ENCODE measurements around the gene ARL14EPL.
"Not testable (repeated sequence)": the region's sequence is repeated elsewhere in the genome, so short reads cannot be mapped to it uniquely, and the experiment has no call there.

The ARL14EPL gene

DNA sequence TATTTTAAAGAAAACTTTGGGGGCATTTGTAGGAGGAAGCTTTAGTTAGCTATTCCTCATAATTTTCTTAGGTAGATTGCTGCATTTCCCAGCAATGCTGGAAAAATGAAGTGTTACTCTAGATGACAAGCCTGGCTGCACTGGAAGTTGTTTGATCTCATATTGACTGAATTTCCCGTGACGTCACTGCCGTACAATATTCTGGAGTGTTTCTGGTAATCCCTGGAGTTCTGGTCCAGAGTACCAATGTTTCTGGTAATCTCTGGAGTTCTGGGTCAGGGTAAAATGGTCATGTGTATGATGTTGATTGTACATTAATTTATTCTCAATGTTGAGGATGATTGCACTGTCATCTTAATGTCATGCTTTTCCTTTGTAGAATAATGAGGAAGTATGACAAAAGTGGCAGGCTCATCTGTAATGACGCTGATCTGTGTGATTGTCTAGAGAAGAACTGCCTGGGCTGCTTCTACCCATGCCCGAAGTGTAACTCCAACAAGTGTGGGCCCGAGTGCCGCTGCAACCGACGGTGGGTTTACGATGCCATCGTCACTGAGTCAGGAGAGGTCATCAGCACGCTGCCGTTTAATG lies 26.2 kb downstream of the ARL14EPL start:
- no peak for DNase-seq

DNA sequence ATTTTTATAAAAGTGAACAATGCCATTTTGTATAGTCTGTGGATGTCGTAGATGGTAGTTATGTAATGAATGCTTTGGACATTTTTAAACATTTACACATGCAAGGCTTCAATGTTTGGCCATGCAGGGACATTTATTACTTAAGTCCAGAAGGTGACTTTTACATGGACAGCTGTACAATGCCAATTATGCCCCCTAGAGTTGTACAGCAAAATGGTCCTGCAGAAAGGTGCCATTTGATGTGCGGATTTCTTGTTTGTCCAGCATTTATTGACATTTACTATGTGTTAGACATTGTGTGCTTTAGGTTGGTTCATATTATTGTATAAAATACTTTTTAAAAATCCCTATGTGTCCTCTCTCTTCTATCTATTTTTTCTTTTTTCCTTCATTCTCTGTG lies 30.1 kb downstream of the ARL14EPL start:
- no peak for DNase-seq

DNA sequence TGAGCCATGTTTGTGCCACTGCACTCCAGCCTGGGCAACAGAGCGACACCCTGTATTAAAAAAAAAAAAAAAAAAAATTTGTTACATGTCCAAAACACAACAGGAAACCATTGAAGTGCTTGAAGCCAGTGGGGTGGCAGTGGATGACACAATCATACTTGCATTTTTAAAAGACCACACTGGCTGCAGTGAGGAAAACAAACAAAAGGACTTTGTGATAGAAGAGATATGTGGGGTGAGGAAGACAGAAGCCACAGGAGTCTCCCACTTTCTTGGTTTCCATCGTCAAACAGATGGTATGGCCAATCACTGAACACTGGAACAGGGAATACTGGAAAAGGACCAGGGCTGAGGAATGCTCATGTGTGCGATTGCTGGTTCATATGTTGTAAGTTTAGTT lies 31.7 kb downstream of the ARL14EPL start:
- DNase-seq: no peak

DNA sequence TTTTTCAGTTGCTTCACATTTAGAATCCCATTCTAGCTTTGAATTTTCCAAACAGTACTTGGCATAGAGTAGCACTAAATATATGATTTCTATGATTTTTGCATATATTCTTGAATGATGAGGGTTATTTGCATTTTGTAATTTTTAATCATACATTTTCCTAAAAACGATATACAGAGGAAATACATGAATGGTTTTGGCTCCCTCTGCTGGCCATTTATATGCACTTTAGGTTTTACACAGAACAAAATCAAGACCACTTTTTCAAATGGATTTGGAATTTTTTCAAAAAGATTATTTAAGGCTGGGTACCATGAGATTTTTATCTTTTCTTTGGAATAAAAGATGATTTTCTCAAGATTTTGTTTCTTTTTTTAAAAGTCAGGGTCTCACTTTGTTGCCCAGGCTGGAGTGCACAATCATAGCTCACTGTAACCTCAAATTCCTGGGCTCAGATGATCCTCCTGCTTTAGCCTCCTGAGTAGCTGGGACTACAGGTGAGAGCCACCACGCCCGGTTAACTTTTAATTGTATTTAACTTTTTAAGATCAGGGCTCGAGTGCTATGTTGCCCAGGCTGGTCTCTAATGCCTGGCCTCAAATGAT lies 35.9 kb downstream of the ARL14EPL start:
- DNase-seq: peak; percentile 21

DNA sequence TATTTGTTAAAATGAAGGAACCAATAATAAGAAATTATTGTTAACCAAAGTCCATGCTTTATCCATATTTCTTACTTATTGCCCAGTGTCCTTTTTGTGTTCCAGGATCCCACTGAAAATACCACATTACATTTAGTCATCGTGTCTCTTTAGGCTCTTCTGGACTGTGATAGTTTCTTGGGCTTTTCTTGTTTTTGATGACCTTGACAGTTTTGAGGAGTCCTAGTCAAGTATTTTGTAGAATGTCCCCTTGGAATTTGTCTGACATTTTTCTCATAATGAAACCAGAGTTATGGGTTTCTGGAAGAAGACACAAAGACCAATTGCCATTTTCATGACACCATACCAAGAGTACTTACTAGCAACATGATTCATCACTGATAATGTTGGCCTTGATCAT lies 38.9 kb downstream of the ARL14EPL start:
- DNase-seq: no peak

DNA sequence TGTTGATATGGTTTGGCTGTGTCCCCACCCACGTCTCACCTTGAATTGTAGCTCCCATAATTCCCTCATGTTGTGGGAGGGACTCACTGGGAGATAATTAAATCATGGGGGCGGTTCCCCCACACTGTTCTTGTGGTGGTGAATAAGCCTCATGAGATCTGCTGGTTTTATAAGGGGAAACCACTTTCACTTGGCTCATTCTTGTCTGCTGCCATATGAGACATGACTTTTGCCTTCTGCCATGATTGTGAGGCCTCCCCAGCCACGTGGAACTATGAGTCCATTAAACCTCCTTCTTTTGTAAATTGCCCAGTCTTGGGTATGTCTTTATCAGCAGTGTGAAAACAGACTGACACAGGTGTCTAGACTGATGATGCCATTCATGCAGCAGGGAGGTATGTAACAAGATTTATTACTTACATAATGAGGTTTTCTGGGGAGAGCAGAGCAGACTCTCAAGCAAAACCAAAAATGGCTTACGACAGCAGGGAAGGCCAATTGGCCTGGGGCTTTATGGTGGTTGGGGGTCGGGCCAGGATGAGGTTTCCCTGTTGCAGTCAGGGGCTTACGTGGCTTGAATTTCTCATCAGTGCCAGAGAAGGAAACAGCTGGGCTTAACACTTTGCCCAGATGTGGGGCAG lies 43.0 kb downstream of the ARL14EPL start:
- no peak for DNase-seq

DNA sequence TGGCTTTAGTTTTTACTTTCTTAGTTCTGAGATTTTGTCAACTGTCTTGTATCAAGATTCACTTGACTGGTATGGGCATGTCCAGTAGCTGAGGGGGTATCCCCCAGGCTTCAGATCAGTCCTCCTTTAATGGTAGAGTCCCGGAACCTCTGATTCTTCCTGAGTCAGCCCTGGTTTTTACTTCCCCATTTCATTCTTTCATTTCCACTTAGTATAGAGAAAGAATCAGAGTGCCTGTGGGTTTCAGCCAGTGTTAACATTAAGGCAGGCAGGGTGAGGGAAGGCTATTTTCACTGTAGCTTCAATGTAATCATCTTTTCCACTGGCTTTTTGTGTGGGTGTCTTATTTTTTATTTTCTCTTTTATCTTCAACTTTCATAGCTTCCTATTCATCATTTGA lies 44.2 kb downstream of the ARL14EPL start:
- DNase-seq: no peak

DNA sequence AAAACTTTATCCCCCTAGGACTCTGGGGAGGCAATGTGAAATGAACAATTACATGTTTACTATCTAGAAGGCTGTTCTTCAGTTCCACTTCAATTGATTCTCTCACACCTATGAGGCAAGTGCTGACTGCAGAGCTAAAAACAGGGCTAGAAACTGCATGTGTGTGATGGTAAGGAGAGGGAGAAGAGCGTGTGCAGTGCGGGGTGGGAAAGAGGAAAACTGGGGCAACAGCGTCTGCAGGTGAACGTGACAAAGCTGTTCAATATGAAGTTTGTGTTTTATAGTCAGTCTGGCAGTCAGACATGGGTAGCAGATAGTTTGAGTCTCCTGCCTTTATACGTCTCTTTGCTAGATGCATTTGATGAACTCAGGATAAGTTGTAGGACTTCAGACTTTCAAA lies 45.9 kb downstream of the ARL14EPL start:
- no peak for DNase-seq

DNA sequence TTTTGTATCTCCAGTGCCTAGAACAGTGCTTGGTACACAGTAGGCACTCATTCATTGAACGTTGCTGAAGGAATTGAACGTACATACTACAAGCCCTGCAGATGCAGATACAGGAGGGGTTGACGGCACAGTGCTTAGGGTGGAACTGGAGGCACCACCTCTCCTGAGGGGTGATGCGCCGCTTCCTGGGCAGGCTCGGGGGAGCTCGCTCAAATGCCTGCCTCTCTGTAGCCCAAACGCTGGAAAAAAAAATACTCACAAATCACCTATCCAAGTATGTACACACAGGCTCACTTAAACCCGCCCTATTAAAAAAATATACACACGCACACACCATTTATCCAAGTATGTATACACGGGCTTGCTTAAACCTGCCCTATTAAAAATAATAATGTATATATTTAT lies 52.0 kb downstream of the ARL14EPL start:
- no peak for DNase-seq

DNA sequence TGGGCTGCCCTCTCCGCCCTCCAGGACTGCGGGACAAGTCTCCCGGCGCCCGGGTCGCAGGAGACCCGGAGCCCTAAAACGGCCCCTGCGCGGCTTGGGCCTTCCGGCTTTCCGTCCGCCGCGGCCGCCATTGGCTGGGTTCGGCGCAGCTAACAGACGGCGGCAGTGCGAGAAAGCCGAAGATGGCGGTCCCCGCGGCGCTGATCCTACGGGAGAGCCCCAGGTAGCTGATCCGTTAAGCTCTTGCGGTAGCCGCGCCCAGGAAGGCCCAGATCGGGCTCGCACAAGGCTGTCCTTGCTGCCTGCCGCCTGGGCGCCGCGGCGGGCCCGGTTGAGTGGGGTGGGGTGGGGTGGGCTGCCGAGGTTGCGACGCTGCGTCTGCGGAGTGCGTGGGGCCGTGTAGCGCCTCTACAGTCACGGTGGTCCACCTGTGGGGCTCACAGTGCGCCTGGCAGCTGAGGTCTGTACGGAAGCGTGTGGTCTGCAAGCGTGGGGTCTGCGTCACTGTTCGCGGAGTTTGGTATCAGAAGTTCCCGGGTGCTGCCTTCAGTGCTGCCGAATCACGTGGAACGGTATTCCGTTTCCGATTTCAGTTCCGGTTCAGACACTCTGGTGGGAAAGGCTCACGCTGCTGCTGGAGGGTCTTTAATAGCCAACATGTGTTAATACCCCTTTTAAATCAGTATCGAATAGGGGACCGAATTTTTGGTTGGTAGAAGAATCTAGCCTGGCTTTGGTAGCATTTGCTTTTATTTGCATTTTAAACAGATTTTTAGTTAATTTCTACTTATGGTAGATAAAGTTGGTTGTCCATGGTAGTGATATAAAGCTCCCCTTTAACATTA lies 52.8 kb downstream of the ARL14EPL start, which contains the start of gene COMMD10:
Gene COMMD10 (plus strand): TSS at position 155 of the 845 bp plus-strand sequence.
- peak; percentile 41 for DNase-seq

DNA sequence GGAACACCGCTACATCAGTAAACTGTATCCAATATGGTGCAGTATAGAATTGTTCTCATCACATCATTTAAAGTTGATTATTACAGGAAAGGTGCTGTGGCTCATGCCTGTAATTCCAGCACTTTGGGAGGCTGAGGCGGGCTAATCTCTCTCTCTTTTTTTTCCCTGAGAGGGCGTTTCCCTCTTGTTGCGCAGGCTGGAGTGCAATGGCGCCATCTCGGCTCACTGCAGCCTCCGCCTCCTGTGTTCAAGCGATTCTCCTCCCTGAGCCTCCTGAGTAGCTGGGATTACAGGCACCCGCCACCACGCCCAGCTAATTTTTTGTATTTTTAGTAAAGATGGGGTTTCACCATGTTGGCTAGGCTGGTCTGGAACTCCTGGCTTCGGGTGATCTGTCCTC lies 54.0 kb downstream of the ARL14EPL start:
- not testable (repeated sequence) for DNase-seq

DNA sequence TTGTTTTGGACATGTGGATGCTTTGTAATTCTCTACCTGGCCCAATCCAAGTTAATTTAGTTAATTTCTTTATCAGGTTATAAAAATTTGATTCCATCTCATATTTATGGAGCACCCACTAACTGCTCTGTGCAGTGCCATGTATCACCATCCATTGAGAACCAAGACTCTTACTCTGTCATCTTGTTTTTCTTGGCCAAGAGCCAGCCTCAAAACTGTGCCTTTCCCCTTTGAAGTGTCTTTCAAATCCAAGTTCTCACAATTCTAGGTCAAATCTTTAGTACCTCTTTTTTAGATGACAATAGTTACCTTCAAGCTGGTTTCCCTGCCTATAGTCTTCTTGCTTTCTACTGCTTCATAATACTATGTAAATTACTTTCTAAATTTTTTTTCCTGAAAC lies 55.8 kb downstream of the ARL14EPL start:
- DNase-seq: no peak

DNA sequence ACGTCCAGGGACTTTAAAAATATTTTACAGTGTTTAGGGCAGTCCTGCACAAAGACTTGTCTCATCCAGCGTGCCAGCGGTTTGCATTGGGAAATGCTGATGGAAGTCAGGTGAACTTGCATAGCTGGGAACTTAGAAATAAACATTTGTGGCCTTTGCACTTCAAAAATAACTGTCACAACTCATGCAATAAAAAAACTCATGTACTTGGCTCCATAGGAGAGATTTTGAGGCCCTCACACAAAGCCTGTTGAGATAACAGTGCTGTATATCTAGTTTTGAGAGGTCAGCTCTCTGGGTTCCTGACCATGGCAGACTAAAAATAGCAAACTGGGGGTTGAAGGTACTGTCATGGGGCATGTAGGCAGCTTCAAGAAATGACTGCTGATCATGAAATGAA lies 58.0 kb downstream of the ARL14EPL start:
- no peak for DNase-seq

DNA sequence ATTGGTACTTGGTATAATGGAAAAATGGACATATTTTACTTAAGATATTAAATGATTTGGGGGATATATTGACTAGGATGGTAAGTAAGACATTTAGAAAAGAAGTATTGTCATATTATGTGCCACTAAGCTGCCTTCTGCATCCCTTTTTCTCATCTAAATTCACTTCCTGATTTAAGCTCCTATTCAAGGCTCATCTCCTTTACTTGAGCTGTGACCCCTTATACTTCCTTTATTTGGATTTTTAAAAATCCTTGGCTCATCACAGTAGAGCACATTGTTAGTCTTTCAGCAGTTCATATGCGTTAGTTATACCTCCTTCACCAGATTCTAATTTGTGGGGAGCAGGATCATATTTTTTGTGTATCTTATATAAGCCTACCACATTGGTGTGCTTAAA lies 59.1 kb downstream of the ARL14EPL start:
- no peak for DNase-seq

DNA sequence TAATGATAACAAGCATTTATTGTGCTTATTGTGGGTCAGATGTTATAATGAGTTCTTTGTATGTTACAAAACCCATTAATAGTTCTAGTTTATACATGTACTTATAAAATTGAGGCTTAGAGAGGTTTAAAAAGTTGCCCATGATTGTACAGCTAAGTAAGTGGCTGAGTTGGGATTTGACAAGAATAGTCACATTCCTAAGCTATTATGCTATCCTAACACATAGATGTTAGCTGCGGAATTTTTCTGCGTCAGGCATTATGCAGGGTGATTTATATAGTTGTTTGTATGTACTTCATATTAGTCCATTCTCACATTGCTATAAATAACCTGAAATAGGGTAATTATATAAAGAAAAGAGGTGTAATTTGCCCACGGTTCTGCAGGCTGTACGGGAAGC lies 65.0 kb downstream of the ARL14EPL start:
- no peak for DNase-seq

DNA sequence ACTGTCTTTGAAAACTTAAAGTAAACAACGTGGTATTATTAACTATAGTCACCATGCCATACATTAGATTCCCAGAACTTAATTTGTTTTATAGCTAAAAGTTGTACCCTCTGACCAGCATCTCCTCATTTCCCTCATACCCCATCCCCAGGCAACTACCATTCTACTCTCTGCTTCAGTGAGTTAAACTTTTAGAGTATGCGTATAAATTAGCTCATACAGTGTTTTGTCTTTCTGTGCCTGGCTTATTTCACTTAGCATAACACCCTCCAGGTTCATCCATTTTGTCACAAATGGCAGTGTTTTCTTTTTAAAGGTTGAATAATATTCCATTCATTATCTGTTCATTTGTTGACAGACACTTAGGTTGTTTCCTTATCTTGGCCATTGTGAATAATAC lies 66.7 kb downstream of the ARL14EPL start:
- no peak for DNase-seq

DNA sequence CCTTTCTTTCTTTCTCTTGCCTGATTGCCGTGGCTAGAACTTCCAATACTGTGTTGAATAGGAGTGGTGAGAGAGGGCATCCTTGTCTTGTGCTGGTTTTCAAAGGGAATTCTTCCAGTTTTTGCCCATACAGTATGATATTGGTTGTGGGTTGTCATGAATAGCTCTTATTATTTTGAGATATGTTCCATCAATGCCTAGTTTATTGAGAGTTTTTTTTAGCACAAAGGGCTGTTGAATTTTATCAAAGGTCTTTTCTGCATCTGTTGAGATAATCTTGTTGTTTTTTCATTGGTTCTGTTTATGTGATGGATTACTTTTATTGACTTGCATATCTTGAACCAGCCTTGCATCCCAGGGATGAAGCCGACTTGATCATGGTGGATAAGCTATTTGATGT lies 72.7 kb downstream of the ARL14EPL start:
- DNase-seq: not testable (repeated sequence)

Data from NCI-H2029 treated with DMSO at 0.1 percent for 48 hours (cell line).